GM18873 (cell line): ENCODE measurements around the gene KNDC1.

Source experiments
- ATAC-seq: cut with Tn5 transposase; IDR thresholded peaks from one replicate; pipeline ENCODE4 v1.9.1; 2021; ENCODE audit warnings: mild to moderate bottlenecking, moderate library complexity, moderate number of reproducible peaks; ENCODE audit not compliant: unreplicated experiment, low FRiP score

The KNDC1 gene

GRCh38 chr10:133235932-133236331, 75.9 kb downstream of the KNDC1 start:
- no peak for ATAC-seq

GRCh38 chr10:133236401-133237240, 76.6 kb downstream of the KNDC1 start:
- ATAC-seq, result no peak

GRCh38 chr10:133237241-133237587, 77.2 kb downstream of the KNDC1 start:
- ATAC-seq, result no peak

- ATAC-seq, result no peak
Observed at GRCh38 chr10:133237588-133238465, 77.8 kb downstream of the KNDC1 start, which contains the start of gene VENTX. Gene VENTX (plus strand): TSS chr10:133237855. CDS start chr10:133237915, 60 bp downstream.

GRCh38 chr10:133238466-133238804, 78.4 kb downstream of the KNDC1 start:
- ATAC-seq, result no peak

- ATAC-seq, result no peak
Observed at GRCh38 chr10:133239990-133240389, 80.0 kb downstream of the KNDC1 start.

GRCh38 chr10:133241501-133242205, 81.6 kb downstream of the KNDC1 start:
- no peak for ATAC-seq

- no peak for ATAC-seq
Observed at GRCh38 chr10:133242611-133243356, 82.8 kb downstream of the KNDC1 start.

- no peak for ATAC-seq
Observed at GRCh38 chr10:133243593-133243992, 83.6 kb downstream of the KNDC1 start.

GRCh38 chr10:133245439-133246235, 85.6 kb downstream of the KNDC1 start:
- ATAC-seq, result no peak

GRCh38 chr10:133246236-133246626, 86.2 kb downstream of the KNDC1 start:
- ATAC-seq, result no peak

- ATAC-seq, result no peak
Observed at GRCh38 chr10:133247681-133248333, 87.8 kb downstream of the KNDC1 start.

GRCh38 chr10:133248334-133248715, 88.3 kb downstream of the KNDC1 start:
- no peak for ATAC-seq

- ATAC-seq, result no peak
Observed at GRCh38 chr10:133249094-133249780, 89.2 kb downstream of the KNDC1 start.

GRCh38 chr10:133249975-133250754, 90.1 kb downstream of the KNDC1 start:
- no peak for ATAC-seq

GRCh38 chr10:133251388-133252222, 91.6 kb downstream of the KNDC1 start:
- no peak for ATAC-seq

GRCh38 chr10:133252223-133252552, 92.2 kb downstream of the KNDC1 start:
- ATAC-seq, result no peak
